H9 (cell line): ENCODE results near the gene UBR7. TPM values are rescaled to one million over a fixed set of nuclear protein-coding genes. Genes with fewer than 3 reads are reported as not detected.
A peak's percentile ranks its signal among the peaks of the same experiment; 100 is the strongest.
"Not testable (repeated sequence)": the region's sequence is repeated elsewhere in the genome, so short reads cannot be mapped to it uniquely, and the experiment has no call there.

Source experiments
- DNase-seq: peaks from one replicate; pipeline ENCODE4 v3.0.0-alpha.2; 2017
- H2AFZ ChIP-seq: one replicate; pipeline ENCODE4 v1.6.1; 2013; ENCODE audit warnings: mild to moderate bottlenecking, low read length, control low read depth, moderate library complexity
- H2AK5ac ChIP-seq: 2 replicates; pipeline ENCODE4 v1.6.1; 2013; ENCODE audit warnings: low read length, control low read depth, mixed read lengths; ENCODE audit not compliant: insufficient read length
- H2BK120ac ChIP-seq: one replicate; pipeline ENCODE4 v1.6.1; 2013; ENCODE audit warnings: low read depth, mild to moderate bottlenecking, low read length, control low read depth, inconsistent platforms; ENCODE audit not compliant: poor library complexity, severe bottlenecking
- H2BK12ac ChIP-seq: 2 replicates; pipeline ENCODE4 v1.6.1; 2013; ENCODE audit warnings: low read length, control low read depth, mixed read lengths, low read depth; ENCODE audit not compliant: insufficient read length
- H2BK15ac ChIP-seq: 2 replicates; pipeline ENCODE4 v1.6.1; 2013; ENCODE audit warnings: low read depth, low read length, control low read depth
- H2BK20ac ChIP-seq: one replicate; pipeline ENCODE4 v1.6.1; 2013; ENCODE audit warnings: low read depth, mild to moderate bottlenecking, low read length, control low read depth, inconsistent platforms; ENCODE audit not compliant: poor library complexity, severe bottlenecking
- H2BK5ac ChIP-seq: 2 replicates; pipeline ENCODE4 v1.6.1; 2013; ENCODE audit warnings: low read length, control low read depth, mixed read lengths; ENCODE audit not compliant: insufficient read length
- H3K14ac ChIP-seq: 2 replicates; pipeline ENCODE4 v1.6.1; 2013; ENCODE audit warnings: low read length, control low read depth; ENCODE audit not compliant: insufficient read depth
- H3K18ac ChIP-seq: 2 replicates; pipeline ENCODE4 v1.6.1; 2013; ENCODE audit warnings: low read depth, mild to moderate bottlenecking, mixed read lengths, low read length, control low read depth; ENCODE audit not compliant: insufficient read length
- H3K23ac ChIP-seq: 2 replicates; pipeline ENCODE4 v1.6.1; 2013; ENCODE audit warnings: low read length, control low read depth, mixed read lengths, low read depth; ENCODE audit not compliant: insufficient read length
- H3K23me2 ChIP-seq: 2 replicates; pipeline ENCODE4 v1.6.1; 2013; ENCODE audit warnings: low read depth, mild to moderate bottlenecking, mixed read lengths, low read length, control low read depth; ENCODE audit not compliant: insufficient read length, poor library complexity, severe bottlenecking
- H3K27ac ChIP-seq: 2 replicates; pipeline ENCODE4 v1.5.1; 2013; ENCODE audit warnings: low read length, control low read depth, mixed read lengths, low read depth; ENCODE audit not compliant: insufficient read length
- H3K27me3 ChIP-seq: 2 replicates; pipeline ENCODE4 v1.6.1; 2013; ENCODE audit warnings: low read length, control low read depth, inconsistent platforms; ENCODE audit not compliant: insufficient read depth
- H3K4ac ChIP-seq: 2 replicates; pipeline ENCODE4 v1.6.1; 2013; ENCODE audit warnings: low read depth, mild to moderate bottlenecking, control low read depth, inconsistent platforms, low read length, moderate library complexity
- H3K4me1 ChIP-seq: 2 replicates; pipeline ENCODE4 v1.6.1; 2013; ENCODE audit warnings: low read length, control low read depth, inconsistent platforms; ENCODE audit not compliant: insufficient read depth
- H3K4me2 ChIP-seq: 2 replicates; pipeline ENCODE4 v1.6.1; 2013; ENCODE audit warnings: low read length, control low read depth, mixed read lengths; ENCODE audit not compliant: insufficient read length, insufficient read depth
- H3K56ac ChIP-seq: 2 replicates; pipeline ENCODE4 v1.6.1; 2013; ENCODE audit warnings: low read depth, mild to moderate bottlenecking, mixed read lengths, low read length, control low read depth; ENCODE audit not compliant: insufficient read length
- H3K79me1 ChIP-seq: 2 replicates; pipeline ENCODE4 v1.6.1; 2013; ENCODE audit warnings: low read depth, mild to moderate bottlenecking, moderate library complexity, low read length, control low read depth, inconsistent platforms; ENCODE audit not compliant: insufficient read depth, poor library complexity, severe bottlenecking
- H3K79me2 ChIP-seq: 2 replicates; pipeline ENCODE4 v1.6.1; 2013; ENCODE audit warnings: low read length, control low read depth, inconsistent platforms; ENCODE audit not compliant: insufficient read depth
- H3K9ac ChIP-seq: 2 replicates; pipeline ENCODE4 v1.6.1; 2013; ENCODE audit warnings: low read length, control low read depth, mixed read lengths; ENCODE audit not compliant: insufficient read length; ENCODE audit errors: extremely low read depth
- H3K9me3 ChIP-seq: one replicate; pipeline ENCODE4 v1.6.1; 2013; ENCODE audit warnings: low read depth, low read length, inconsistent platforms; ENCODE audit not compliant: control insufficient read depth
- H3T11ph ChIP-seq: one replicate; pipeline ENCODE4 v1.6.1; 2013; ENCODE audit warnings: mild to moderate bottlenecking, low read length, control low read depth, inconsistent platforms
- H4K20me1 ChIP-seq: one replicate; pipeline ENCODE4 v1.6.1; 2013; ENCODE audit not compliant: control insufficient read depth, insufficient read length, insufficient read depth
- H4K5ac ChIP-seq: 2 replicates; pipeline ENCODE4 v1.6.1; 2013; ENCODE audit warnings: low read depth, mild to moderate bottlenecking, mixed read lengths, low read length, control low read depth; ENCODE audit not compliant: insufficient read length
- H4K8ac ChIP-seq: replicated peaks from 2 replicates; pipeline ENCODE4 v1.6.1; 2013; ENCODE audit warnings: low read length, control low read depth, mixed read lengths, low read depth; ENCODE audit not compliant: insufficient read length
- H4K91ac ChIP-seq: 2 replicates; pipeline ENCODE4 v1.6.1; 2013; ENCODE audit warnings: low read depth, mild to moderate bottlenecking, moderate library complexity, mixed read lengths, low read length, control low read depth; ENCODE audit not compliant: insufficient read length
- H3K27ac Mint-ChIP-seq, 3 experiments: 2 replicates in 2 of 3; 3 replicates in 1 of 3; pipeline ENCODE4 v1.8.0; 2020 to 2021; ENCODE audit warnings: mixed read lengths in 3 of 3, mild to moderate bottlenecking in 1 of 3, moderate library complexity in 1 of 3
- H3K27me3 Mint-ChIP-seq: 2 replicates; pipeline ENCODE4 v1.8.0; 2021; ENCODE audit warnings: low read depth, mild to moderate bottlenecking, moderate library complexity, mixed read lengths
- H3K36me3 Mint-ChIP-seq, 3 experiments: 2 replicates in 2 of 3; 3 replicates in 1 of 3; pipeline ENCODE4 v1.8.0; 2020 to 2021; ENCODE audit warnings: low read depth in 3 of 3, mixed read lengths in 3 of 3; ENCODE audit not compliant: insufficient read depth in 1 of 3
- H3K4me1 Mint-ChIP-seq, 2 experiments: 2 replicates each; pipeline ENCODE4 v1.8.0; 2020; ENCODE audit warnings: mixed read lengths in 2 of 2
- H3K4me3 Mint-ChIP-seq, 2 experiments: 2 replicates in 1 of 2; 3 replicates in 1 of 2; pipeline ENCODE4 v1.8.0; 2020 to 2021; ENCODE audit warnings: mild to moderate bottlenecking in 2 of 2, mixed read lengths in 2 of 2, moderate library complexity in 1 of 2
- H3K9me3 Mint-ChIP-seq, 2 experiments: 2 replicates in 1 of 2; 3 replicates in 1 of 2; pipeline ENCODE4 v1.8.0; 2020; ENCODE audit warnings: mild to moderate bottlenecking in 2 of 2, mixed read lengths in 2 of 2, moderate library complexity in 1 of 2
- CTCF ChIP-seq: fragments of 200-600 bp; sonication (generic); conservative IDR thresholded peaks from 3 replicates; pipeline ENCODE4 v1.8.0; 2021; ENCODE audit warnings: antibody characterized with exemption, mild to moderate bottlenecking
- WGBS: extraction: QIAGEN DNeasy Blood & Tissue Kit; methylation state at CpG from one replicate; pipeline ENCODE4 v1.1.7; 2013; ENCODE audit warnings: missing lambda C conversion rate, low lambda C conversion rate, mixed read lengths; ENCODE audit not compliant: insufficient read length; ENCODE audit errors: extremely low coverage; 5-methylcytosine and 5-hydroxymethylcytosine counted together
- total RNA-seq: library from RNA; stranded (reverse); gene quantifications from 2 replicates; pipeline ENCODE4 v1.2.1, GENCODE V29; 2021

The UBR7 gene
- total RNA-seq, 1 experiment from 2014 or later, result 28.4 TPM

GRCh38 chr14:93232159-93232558 lies 25.1 kb downstream of the UBR7 start:
- Histone ChIP-seq H3K4me2 (no peak overlapping the region), H2BK15ac (no peak overlapping the region)

GRCh38 chr14:93233078-93233477 lies 26.0 kb downstream of the UBR7 start:
- H3K18ac ChIP-seq, H2BK120ac ChIP-seq, H3K27me3 Mint-ChIP-seq, H3K56ac ChIP-seq, H3K27me3 ChIP-seq, H3K4me1 Mint-ChIP-seq, H4K8ac ChIP-seq, H4K20me1 ChIP-seq, H3K14ac ChIP-seq, H3K4ac ChIP-seq, H3K4me2 ChIP-seq, H3T11ph ChIP-seq, H3K23ac ChIP-seq, H2BK20ac ChIP-seq, H3K9me3 Mint-ChIP-seq, H3K4me3 Mint-ChIP-seq, H3K79me1 ChIP-seq, H3K23me2 ChIP-seq, H4K91ac ChIP-seq, H2BK12ac ChIP-seq, H2BK15ac ChIP-seq, H3K9me3 ChIP-seq, H3K79me2 ChIP-seq, H4K5ac ChIP-seq, H3K4me1 ChIP-seq, H2AFZ ChIP-seq, H2AK5ac ChIP-seq, DNase-seq, H2BK5ac ChIP-seq, H3K27ac ChIP-seq, H3K9ac ChIP-seq, H3K27ac Mint-ChIP-seq: not testable (repeated sequence)
- H3K36me3 Mint-ChIP-seq, result peaks cover 5 to 13% (median 6%) of the 10 kb centered on the region in 3 experiments; a peak in 4 of 7 replicates
- WGBS, result no CpG with 5 or more reads among the region's 5 CpGs

More at GRCh38 chr14:93232159-93232558, 25.1 kb downstream of the UBR7 start:
- no peak overlapping the region for H3K18ac ChIP-seq
- H3K23me2 ChIP-seq, result no peaks in the 10 kb centered on the region
- H2BK12ac ChIP-seq, result no peak overlapping the region
- no peak for DNase-seq
- no peak overlapping the region for H4K91ac ChIP-seq
- peaks cover 8 to 21% (median 15%) of the 10 kb centered on the region in 3 experiments; a peak in 6 of 7 replicates for H3K36me3 Mint-ChIP-seq
- no peak overlapping the region for H3K14ac ChIP-seq
- no peak overlapping the region for H2AFZ ChIP-seq
- H3K4me3 Mint-ChIP-seq, result no peak overlapping the region
- H4K5ac ChIP-seq, result no peak overlapping the region
- no peak overlapping the region for H2BK20ac ChIP-seq
- no peak overlapping the region for H2AK5ac ChIP-seq
- WGBS, result no CpG with 5 or more reads among the region's 17 CpGs
- no peaks in the 10 kb centered on the region for H3K79me2 ChIP-seq
- H3K27ac Mint-ChIP-seq, result peak overlapping the region in 1 of 3 experiments; percentile 91; a peak in 2 of 7 replicates
- H2BK5ac ChIP-seq, result no peak overlapping the region
- TF ChIP-seq CTCF, result no peak
- no peaks in the 10 kb centered on the region for H3K27me3 Mint-ChIP-seq
- no peak overlapping the region for H3K9ac ChIP-seq
- H2BK120ac ChIP-seq, result no peak overlapping the region
- no peak overlapping the region for H3K27ac ChIP-seq
- H3K9me3 Mint-ChIP-seq, result no peaks in the 10 kb centered on the region
- H4K8ac ChIP-seq, result no peak overlapping the region
- no peaks in the 10 kb centered on the region for H3K4me1 ChIP-seq
- peaks cover 2 to 8% of the 10 kb centered on the region in 2 experiments; a peak in 3 of 4 replicates for H3K4me1 Mint-ChIP-seq
- no peak overlapping the region for H3K56ac ChIP-seq
- H3K27me3 ChIP-seq, result no peaks in the 10 kb centered on the region
- no peak overlapping the region for H3K4ac ChIP-seq
- no peaks in the 10 kb centered on the region for H4K20me1 ChIP-seq
- H3K79me1 ChIP-seq, result no peaks in the 10 kb centered on the region
- H3K9me3 ChIP-seq, result no peaks in the 10 kb centered on the region
- H3K23ac ChIP-seq, result no peak overlapping the region
- H3T11ph ChIP-seq, result no peak overlapping the region
